Activated naive CD4-positive, alpha-beta T cell treated with Interleukin-2 at 50 U/mL for 16 hours (primary cell): ENCODE data around the gene SLBP.

Source experiments
- DNase-seq: peaks from one replicate; pipeline ENCODE4 v3.0.0-alpha.2; 2020

SLBP gene

GRCh38 chr4:1725521-1725920, 13.4 kb upstream of the SLBP start:
- DNase-seq = no peak

- DNase-seq = peak; percentile 66
Observed at GRCh38 chr4:1723131-1723801, 11.1 kb upstream of the SLBP start.

- DNase-seq = no peak
Observed at GRCh38 chr4:1722551-1723118, 10.5 kb upstream of the SLBP start.

DNA sequence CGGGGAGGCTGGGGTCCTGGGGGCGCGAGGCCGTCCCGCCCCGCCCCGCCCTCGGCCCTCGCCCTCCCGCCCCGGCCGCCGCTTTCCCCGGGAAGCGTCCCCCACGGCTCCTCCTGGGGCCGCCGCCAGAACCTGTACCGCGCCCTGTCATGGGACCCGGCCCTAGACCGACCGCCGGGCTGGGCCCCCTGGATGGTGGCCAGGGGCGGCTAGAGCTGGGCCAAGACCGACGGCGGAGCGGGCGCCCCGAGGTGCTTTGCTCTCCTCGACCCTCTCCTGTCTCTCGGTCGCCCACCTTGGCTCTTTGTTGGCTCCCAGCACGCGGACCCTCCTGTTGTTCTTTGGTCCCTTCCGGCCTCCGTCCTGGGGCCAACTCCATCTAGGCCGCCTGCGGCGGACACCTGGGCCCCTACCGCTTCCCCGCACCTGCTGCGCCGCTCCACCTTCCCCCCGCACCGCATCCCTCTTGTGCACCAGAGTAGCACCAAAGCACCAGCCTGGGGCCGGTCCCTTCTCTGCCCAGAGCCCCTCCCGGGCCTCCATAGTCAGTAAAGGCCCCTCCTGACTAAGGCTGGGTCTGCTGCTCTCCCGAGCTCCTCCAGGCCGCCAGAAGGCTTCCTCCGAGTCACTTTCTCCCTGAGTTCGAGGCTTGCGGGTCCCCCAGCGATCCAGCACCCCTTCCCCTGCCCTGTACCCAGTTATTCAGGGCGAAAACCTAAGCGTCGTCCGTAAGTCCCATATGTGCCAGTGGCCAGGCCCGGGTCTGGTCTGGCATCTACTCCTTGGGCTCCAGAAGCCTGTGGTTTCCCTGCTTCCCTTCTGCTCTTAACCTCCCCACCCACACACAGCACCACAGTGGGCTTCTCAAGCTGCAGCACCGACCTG, 9.8 kb upstream of the SLBP start:
- DNase-seq = no peak

- peak; percentile 95 for DNase-seq
Observed at GRCh38 chr4:1721003-1721665, 9.0 kb upstream of the SLBP start, which contains the start of the genes TACC3 and TMEM129. Gene TACC3 (plus strand): TSS chr4:1721521. CDS start chr4:1723422, 1,901 bp downstream. Gene TMEM129 (minus strand): TSS chr4:1721323. CDS start chr4:1720837, 486 bp downstream.

DNA sequence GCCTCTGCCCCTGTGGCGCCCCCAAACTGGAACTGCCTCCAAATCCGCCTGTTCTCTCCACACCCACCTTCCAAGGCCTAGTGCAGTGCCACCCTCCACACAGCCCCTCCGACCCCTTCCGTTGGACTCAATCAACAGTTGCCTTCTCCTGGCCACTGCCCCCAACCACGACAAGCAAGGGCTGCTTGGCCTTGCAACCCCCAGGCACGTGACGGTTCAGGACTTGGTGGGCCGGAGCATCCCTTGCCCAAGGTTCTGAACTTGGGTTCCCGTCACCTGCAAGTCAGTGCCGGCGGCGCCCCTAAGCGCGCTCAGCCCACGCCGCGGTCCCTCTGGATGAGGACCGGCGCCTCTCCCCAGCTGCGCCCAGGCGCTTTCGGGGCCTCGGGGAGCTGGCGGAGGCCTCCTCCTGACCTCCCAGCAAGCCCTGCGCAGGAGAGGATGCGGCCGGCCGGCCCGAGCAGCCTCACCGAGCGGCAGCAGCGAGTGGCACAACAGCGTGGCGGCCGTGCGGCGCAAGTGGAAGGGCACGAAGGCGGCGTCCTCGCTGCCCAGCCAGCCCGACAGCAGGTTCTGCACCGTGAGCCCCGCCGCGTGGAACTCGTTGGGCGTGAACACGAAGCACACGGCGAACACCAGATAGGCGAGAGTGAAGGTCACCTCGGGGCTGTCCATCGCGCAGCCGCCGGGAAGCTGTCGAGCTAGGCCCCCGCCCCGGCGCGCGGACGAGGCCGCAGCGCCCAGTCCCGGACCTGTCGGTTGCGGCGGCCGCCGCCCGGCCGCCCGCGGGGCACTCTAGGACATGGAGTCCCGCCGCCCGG, 8.3 kb upstream of the SLBP start:
- DNase-seq = peak; percentile 46

- no peak for DNase-seq
Observed at GRCh38 chr4:1718095-1718850, 6.2 kb upstream of the SLBP start.

DNA sequence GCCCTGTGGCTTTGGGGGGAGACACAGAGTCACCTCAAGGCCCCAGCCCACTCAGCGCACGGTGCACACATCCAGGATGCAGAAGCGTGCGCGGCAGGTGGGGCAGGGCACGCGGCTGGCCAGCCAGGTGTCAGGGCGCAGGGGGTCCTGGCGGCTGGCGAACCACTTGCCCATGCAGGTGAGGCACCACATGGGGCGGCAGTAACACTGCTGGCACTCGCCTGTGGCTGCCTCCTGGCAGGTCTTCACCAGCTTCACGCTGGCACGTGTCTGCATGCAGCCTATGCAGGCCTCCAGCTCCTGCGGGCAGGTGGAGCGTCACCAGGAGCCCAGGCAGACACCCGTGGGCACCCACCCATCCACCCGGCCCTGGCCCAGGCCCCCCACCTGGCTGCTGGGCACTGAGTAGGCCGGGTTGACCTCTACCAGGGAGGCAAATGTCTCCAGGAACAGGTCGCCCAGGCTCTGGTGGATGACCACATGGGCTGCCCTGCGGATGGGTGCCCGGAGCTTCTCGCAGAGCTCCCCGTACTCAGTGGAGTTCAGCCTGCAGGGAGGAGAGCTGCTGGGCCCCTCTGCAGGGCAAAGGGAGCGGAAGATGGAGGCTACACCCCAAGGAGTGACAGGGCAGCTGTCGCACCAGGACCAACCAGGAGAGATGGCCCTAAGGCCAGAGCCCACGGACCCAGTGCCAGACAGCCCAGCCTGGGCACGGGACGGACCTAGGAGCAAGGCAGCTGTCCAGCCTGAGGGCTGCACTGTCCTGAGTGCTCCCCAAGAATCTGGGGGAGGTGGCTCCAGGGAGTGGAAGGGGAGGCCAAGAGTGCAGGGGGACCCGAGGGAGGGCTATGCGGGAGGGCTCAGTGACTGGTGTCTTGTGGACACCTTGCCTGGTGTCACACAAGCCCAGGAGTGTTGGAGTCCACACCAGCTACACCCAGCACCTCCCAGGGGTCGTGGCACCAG, 5.3 kb upstream of the SLBP start:
- no peak for DNase-seq

GRCh38 chr4:1716065-1716945, 4.2 kb upstream of the SLBP start:
- DNase-seq = no peak

DNA sequence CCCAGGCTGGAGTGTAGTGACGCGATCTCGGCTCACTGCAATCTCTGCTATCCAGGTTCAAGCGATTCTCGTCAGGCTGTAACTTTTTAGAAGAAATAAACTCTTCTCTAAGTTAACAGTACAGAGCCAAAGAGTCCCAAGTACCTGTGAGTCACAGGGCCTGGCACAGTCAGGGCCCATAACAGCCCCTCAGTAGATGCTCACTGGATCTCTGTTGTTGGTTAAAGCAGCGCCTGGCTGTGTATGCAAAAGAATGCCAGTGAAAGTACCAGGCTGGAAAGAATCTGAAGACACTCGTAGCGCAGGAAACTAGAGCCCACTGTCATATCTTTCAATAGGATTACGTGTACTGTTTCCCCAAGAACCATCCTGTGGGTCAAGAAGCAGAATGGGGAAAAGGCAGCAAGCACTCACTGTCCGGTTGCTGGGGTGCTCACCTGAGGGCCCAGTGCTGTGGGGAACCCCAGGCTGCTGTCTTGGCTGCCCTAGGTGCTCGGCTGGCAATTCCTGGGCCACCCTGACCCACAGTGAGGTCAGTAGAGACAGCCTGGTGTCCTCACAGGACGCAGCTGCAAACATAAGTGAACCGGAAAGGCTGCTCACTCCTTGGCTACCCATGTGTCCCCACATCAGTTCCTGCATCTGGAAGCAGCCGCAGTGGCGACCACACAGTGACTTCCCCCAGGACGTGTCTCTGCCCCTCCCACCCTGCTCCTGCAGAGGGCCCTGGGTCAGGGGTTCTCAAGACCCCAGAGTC, 3.1 kb upstream of the SLBP start:
- DNase-seq = no peak

GRCh38 chr4:1714303-1715001, 2.3 kb upstream of the SLBP start:
- no peak for DNase-seq

DNA sequence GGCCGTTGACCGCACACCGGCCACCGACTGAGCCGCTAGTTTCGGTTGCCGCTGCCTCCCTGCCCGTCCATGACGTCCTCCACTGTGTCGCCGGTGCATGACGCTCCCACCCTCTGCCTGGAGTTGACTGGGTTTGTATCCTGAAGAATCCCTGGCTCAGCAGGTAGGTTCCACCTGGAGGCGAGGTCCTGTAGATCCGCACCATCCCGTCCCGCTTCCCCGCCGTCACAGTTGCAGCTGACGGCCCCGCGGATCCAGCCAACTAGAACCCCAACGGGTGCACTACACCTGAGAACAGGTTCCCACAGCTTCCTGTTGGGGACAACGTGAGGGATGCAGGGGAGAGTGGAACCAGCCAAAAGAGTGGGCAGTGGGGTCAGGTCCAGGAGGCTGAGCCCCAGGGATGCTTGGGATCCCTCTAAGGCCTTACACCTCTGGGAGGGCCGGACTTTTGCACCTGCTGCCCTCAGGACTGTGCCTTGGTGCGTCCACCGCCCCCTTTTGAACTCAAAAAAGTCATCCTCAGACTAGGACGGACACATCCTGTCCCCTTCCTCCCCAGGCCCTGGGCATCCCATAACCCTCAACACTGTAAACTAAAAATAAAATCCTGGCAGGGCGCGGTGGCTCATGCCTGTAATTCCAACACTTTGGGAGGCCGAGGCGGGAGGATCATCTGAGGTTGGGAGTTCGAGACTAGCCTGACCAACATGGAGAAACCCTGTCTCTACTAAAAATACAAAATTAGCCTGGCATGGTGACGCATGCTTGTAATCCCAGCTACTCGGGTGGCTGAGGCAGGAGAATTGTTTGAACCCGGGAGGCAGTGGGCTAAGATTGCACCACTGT, 1.1 kb upstream of the SLBP start:
- DNase-seq = no peak

- peak; percentile 47 for DNase-seq
Observed at GRCh38 chr4:1711571-1712215, 426 bp downstream of the SLBP start.

DNA sequence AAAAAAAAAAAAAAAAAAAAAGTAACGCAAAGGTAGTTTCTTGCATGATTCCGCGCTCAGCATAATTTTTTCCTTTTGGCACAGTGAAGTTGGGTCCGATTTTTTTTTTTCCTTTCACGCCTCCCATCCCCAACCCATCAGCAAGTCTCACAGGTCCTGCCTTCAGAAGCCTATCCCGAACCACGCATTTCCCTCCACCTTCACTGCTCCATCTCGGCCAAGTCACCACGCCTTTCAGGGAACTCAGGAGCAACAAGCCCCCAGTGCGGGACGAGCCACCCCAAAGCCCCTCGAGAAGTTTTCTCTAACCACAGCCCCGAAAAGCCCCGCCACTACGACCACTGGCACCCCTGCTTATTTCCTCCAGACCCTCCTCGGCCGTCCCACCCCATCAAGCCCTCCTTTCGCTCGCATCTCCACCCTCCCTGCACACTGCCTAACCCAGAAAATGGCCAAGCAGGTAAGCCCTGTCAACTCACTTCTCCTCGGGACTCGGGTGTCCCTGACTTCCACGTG, 1.0 kb downstream of the SLBP start:
- DNase-seq = no peak

- no peak for DNase-seq
Observed at GRCh38 chr4:1708581-1708980, 3.5 kb downstream of the SLBP start.

GRCh38 chr4:1706358-1706757, 5.8 kb downstream of the SLBP start:
- no peak for DNase-seq
